Measurements from ENCODE around the gene C16orf54.
"Not testable (repeated sequence)": the region's sequence is repeated elsewhere in the genome, so short reads cannot be mapped to it uniquely, and the experiment has no call there.

The C16orf54 gene

DNA sequence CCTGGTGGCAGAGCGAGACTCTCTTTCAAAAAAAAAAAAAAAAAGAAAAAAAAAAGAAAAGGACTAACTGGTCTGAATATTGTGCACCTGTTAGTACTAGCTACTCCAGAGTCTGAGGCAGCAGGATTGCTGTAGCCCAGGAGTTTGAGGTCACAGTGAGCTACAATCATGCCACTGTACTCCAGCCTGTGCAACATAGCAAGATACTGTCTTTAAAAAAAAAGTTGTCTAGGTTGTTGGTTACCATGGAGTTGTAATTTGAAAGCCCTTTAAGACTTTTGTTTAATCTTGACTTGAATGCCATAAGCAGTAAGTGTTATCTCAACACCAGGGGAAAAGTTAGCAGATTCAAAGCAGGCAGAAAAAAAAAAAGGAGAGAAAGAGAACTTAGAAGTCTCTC, 10.9 kb upstream of the C16orf54 start:
- no peak overlapping the region for H2BK12ac ChIP-seq (ENCODE audit: low read length)
- H2BK120ac ChIP-seq (ENCODE audit: low read depth, low read length), result no peak overlapping the region
- H3K4me3 ChIP-seq (ENCODE audit: low read length in 2 of 2), result no peak overlapping the region
- H3K27ac ChIP-seq (replicated peaks; ENCODE audit: low read length), result no peak overlapping the region
- no peak overlapping the region for H2BK5ac ChIP-seq (ENCODE audit: low read length)
- WGBS, 2 donors (ENCODE audit: extremely low coverage in 2 of 2, insufficient read length in 2 of 2, insufficient replicate concordance in 1 of 2), result no CpG with 5 or more reads among the region's 1 CpG
- no peak overlapping the region for H2AFZ ChIP-seq (ENCODE audit: low read length)
- H4K8ac ChIP-seq (ENCODE audit: low read depth, low read length), result no peak overlapping the region
- no peaks in the 10 kb centered on the region for H3K9me3 ChIP-seq (replicated peaks in 1 of 2; ENCODE audit: control insufficient read depth in 2 of 2, insufficient read depth in 1 of 2, low read depth in 1 of 2, low read length in 2 of 2)
- no peak for DNase-seq (ENCODE audit: low spot score)
- no peak overlapping the region for H3K23ac ChIP-seq (ENCODE audit: low read depth, low read length, poor library complexity)
- no peak overlapping the region for H3K9ac ChIP-seq (ENCODE audit: low read depth, low read length, poor library complexity)
- H3K36me3 ChIP-seq (replicated peaks in 1 of 2; ENCODE audit: control insufficient read depth in 2 of 2, insufficient read depth in 2 of 2, low read length in 2 of 2), result no peaks in the 10 kb centered on the region
- H2BK15ac ChIP-seq (ENCODE audit: low read length), result no peak overlapping the region
- no peaks in the 10 kb centered on the region for H3K27me3 ChIP-seq (ENCODE audit: control insufficient read depth in 3 of 3, insufficient read depth in 3 of 3, low read depth in 1 of 3, low read length in 3 of 3)
- no peak overlapping the region for H3K18ac ChIP-seq (ENCODE audit: low read length)
- H3K79me1 ChIP-seq (ENCODE audit: low read depth, low read length), result no peaks in the 10 kb centered on the region
- H3K4me1 ChIP-seq (ENCODE audit: control insufficient read depth in 2 of 2, insufficient read depth in 1 of 2, low read depth in 1 of 2, low read length in 2 of 2), result no peaks in the 10 kb centered on the region
- no peak overlapping the region for H4K91ac ChIP-seq (ENCODE audit: low read depth, low read length, poor library complexity)
- H3K14ac ChIP-seq (ENCODE audit: low read length), result no peak overlapping the region
- no peak overlapping the region for H2AK5ac ChIP-seq (ENCODE audit: low read depth, low read length)
- H3K4ac ChIP-seq (ENCODE audit: low read length), result no peak overlapping the region
- no peak overlapping the region for H3K4me2 ChIP-seq (ENCODE audit: insufficient read depth, low read length, poor library complexity, severe bottlenecking)

DNA sequence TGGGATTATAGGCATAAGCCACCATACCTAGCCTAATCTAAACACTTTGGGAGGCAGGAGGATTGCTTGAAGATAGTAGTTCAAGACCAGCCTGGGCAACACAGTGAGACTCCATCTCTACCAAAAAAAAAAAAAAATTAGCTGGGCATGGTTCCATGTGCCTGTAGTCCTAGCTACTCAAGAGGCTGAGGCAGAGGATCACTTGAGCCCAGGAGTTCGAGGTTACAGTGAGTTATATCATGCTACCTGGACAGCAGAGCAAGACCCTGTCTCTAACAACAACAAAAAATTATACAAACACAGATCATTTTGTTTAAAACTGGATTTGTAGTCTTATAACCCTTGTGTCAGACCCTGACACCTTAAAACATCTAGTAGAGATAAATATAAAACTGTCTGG, 7.7 kb upstream of the C16orf54 start:
- no peak overlapping the region for H3K23ac ChIP-seq (ENCODE audit: low read depth, low read length, poor library complexity)
- no peak overlapping the region for H3K14ac ChIP-seq (ENCODE audit: low read length)
- H3K9ac ChIP-seq (ENCODE audit: low read depth, low read length, poor library complexity), result no peak overlapping the region
- H4K8ac ChIP-seq (ENCODE audit: low read depth, low read length), result no peak overlapping the region
- H3K9me3 ChIP-seq (replicated peaks in 1 of 2; ENCODE audit: control insufficient read depth in 2 of 2, insufficient read depth in 1 of 2, low read depth in 1 of 2, low read length in 2 of 2), result no peaks in the 10 kb centered on the region
- no peak overlapping the region for H2BK15ac ChIP-seq (ENCODE audit: low read length)
- H2AK5ac ChIP-seq (ENCODE audit: low read depth, low read length), result no peak overlapping the region
- whole genome bisulfite sequencing, 2 donors (ENCODE audit: extremely low coverage in 2 of 2, insufficient read length in 2 of 2, insufficient replicate concordance in 1 of 2), result no CpG with 5 or more reads among the region's 1 CpG
- no peak overlapping the region for H4K91ac ChIP-seq (ENCODE audit: low read depth, low read length, poor library complexity)
- no peak overlapping the region for H2BK120ac ChIP-seq (ENCODE audit: low read depth, low read length)
- H3K4ac ChIP-seq (ENCODE audit: low read length), result no peak overlapping the region
- H3K27ac ChIP-seq (replicated peaks; ENCODE audit: low read length), result no peak overlapping the region
- no peak overlapping the region for H3K4me3 ChIP-seq (ENCODE audit: low read length in 2 of 2)
- H3K18ac ChIP-seq (ENCODE audit: low read length), result no peak overlapping the region
- H3K4me2 ChIP-seq (ENCODE audit: insufficient read depth, low read length, poor library complexity, severe bottlenecking), result no peak overlapping the region
- no peak overlapping the region for H2BK5ac ChIP-seq (ENCODE audit: low read length)
- no peak overlapping the region for H2BK12ac ChIP-seq (ENCODE audit: low read length)
- DNase-seq (ENCODE audit: low spot score), result no peak
- no peaks in the 10 kb centered on the region for H3K79me1 ChIP-seq (ENCODE audit: low read depth, low read length)
- H2AFZ ChIP-seq (ENCODE audit: low read length), result no peak overlapping the region
- no peaks in the 10 kb centered on the region for H3K36me3 ChIP-seq (replicated peaks in 1 of 2; ENCODE audit: control insufficient read depth in 2 of 2, insufficient read depth in 2 of 2, low read length in 2 of 2)
- H3K4me1 ChIP-seq (ENCODE audit: control insufficient read depth in 2 of 2, insufficient read depth in 1 of 2, low read depth in 1 of 2, low read length in 2 of 2), result no peaks in the 10 kb centered on the region
- H3K27me3 ChIP-seq (ENCODE audit: control insufficient read depth in 3 of 3, insufficient read depth in 3 of 3, low read depth in 1 of 3, low read length in 3 of 3), result no peaks in the 10 kb centered on the region

DNA sequence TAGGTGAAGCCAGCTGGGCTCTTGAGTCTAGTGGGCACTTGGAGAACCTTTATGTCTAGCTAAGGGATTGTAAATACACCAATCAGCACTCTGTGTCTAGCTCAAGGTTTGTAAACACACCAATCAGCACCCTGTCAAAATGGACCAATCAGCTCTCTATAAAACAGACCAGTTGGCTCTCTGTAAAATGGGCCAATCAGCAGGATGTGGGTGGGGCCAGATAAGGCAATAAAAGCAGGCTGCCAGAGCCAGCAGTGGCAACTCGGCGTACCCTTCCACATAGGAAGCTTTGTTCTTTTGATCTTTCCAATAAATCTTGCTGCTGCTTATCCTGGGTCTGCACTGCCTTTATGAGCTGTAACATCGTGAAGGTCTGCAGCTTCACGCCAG, 3.0 kb upstream of the C16orf54 start:
- not testable (repeated sequence) for H3K9me3 ChIP-seq (replicated peaks in 1 of 2; ENCODE audit: control insufficient read depth in 2 of 2, insufficient read depth in 1 of 2, low read depth in 1 of 2, low read length in 2 of 2); H3K4me3 ChIP-seq (ENCODE audit: low read length in 2 of 2); H2BK12ac ChIP-seq (ENCODE audit: low read length); H3K23ac ChIP-seq (ENCODE audit: low read depth, low read length, poor library complexity); H3K4me2 ChIP-seq (ENCODE audit: insufficient read depth, low read length, poor library complexity, severe bottlenecking); H3K9ac ChIP-seq (ENCODE audit: low read depth, low read length, poor library complexity); H3K27me3 ChIP-seq (ENCODE audit: control insufficient read depth in 3 of 3, insufficient read depth in 3 of 3, low read depth in 1 of 3, low read length in 3 of 3); H3K14ac ChIP-seq (ENCODE audit: low read length); H4K91ac ChIP-seq (ENCODE audit: low read depth, low read length, poor library complexity); H3K18ac ChIP-seq (ENCODE audit: low read length); H2BK120ac ChIP-seq (ENCODE audit: low read depth, low read length); DNase-seq (ENCODE audit: low spot score); H3K36me3 ChIP-seq (replicated peaks in 1 of 2; ENCODE audit: control insufficient read depth in 2 of 2, insufficient read depth in 2 of 2, low read length in 2 of 2); H2AFZ ChIP-seq (ENCODE audit: low read length); H2BK15ac ChIP-seq (ENCODE audit: low read length); H3K4ac ChIP-seq (ENCODE audit: low read length); H2AK5ac ChIP-seq (ENCODE audit: low read depth, low read length); H2BK5ac ChIP-seq (ENCODE audit: low read length); H3K79me1 ChIP-seq (ENCODE audit: low read depth, low read length); H3K27ac ChIP-seq (replicated peaks; ENCODE audit: low read length); H3K4me1 ChIP-seq (ENCODE audit: control insufficient read depth in 2 of 2, insufficient read depth in 1 of 2, low read depth in 1 of 2, low read length in 2 of 2); H4K8ac ChIP-seq (ENCODE audit: low read depth, low read length)
- WGBS, 2 donors (ENCODE audit: extremely low coverage in 2 of 2, insufficient read length in 2 of 2, insufficient replicate concordance in 1 of 2), result no CpG with 5 or more reads among the region's 4 CpGs

DNA sequence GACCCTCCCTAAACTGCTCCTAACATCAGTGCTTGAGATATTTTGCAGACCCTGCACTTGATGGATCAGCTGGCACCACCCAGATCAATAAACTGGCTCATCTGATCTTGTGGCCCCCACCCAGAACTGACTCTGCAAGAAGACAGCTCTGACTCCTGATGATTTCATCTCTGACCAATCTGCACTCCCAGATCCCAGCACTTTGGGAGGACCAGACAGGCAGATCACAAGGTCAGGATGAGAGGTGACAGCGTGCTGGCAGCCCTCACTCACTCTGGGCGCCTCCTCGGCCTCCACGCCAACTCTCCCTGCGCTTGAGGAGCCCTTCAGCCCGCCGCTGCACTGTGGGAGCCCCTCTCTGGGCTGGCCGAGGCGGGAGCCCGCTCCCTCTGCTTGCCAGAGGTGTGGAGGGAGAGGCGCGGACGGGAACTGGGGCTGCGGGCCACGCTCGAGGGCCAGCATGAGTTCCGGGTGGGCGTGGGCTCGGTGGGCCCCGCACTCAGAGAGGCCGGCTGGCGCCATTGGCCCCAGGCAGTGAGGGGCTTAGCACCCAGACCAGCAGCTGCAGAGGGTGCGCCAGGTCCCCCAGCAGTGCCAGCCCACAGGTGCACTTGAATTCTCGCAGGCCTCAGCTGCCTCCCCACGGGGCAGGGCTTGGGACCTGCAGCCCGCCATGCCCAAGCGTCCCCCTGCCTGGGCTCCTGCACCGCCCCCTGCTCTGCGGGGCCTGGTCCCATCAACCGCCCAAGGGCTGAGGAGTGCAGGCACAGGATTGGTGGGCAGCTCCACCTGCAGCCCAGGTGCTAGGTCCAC, 2.4 kb upstream of the C16orf54 start:
- no peak overlapping the region for H3K4me3 ChIP-seq (ENCODE audit: low read length in 2 of 2)
- H4K8ac ChIP-seq (ENCODE audit: low read depth, low read length), result no peak overlapping the region
- H2BK12ac ChIP-seq (ENCODE audit: low read length), result no peak overlapping the region
- no peak overlapping the region for H2BK5ac ChIP-seq (ENCODE audit: low read length)
- no peak for DNase-seq (ENCODE audit: low spot score)
- H2AK5ac ChIP-seq (ENCODE audit: low read depth, low read length), result no peak overlapping the region
- H3K27me3 ChIP-seq (ENCODE audit: control insufficient read depth in 3 of 3, insufficient read depth in 3 of 3, low read depth in 1 of 3, low read length in 3 of 3), result no peaks in the 10 kb centered on the region
- no peak overlapping the region for H4K91ac ChIP-seq (ENCODE audit: low read depth, low read length, poor library complexity)
- WGBS, 2 donors (ENCODE audit: extremely low coverage in 2 of 2, insufficient read length in 2 of 2, insufficient replicate concordance in 1 of 2), result no CpG with 5 or more reads among the region's 30 CpGs
- peaks cover 0 to 5% of the 10 kb centered on the region in 2 donors for H3K9me3 ChIP-seq (replicated peaks in 1 of 2; ENCODE audit: control insufficient read depth in 2 of 2, insufficient read depth in 1 of 2, low read depth in 1 of 2, low read length in 2 of 2)
- H3K4ac ChIP-seq (ENCODE audit: low read length), result no peak overlapping the region
- no peak overlapping the region for H3K18ac ChIP-seq (ENCODE audit: low read length)
- H2AFZ ChIP-seq (ENCODE audit: low read length), result no peak overlapping the region
- H3K36me3 ChIP-seq (replicated peaks in 1 of 2; ENCODE audit: control insufficient read depth in 2 of 2, insufficient read depth in 2 of 2, low read length in 2 of 2), result no peaks in the 10 kb centered on the region
- no peak overlapping the region for H3K23ac ChIP-seq (ENCODE audit: low read depth, low read length, poor library complexity)
- no peak overlapping the region for H3K27ac ChIP-seq (replicated peaks; ENCODE audit: low read length)
- H3K4me2 ChIP-seq (ENCODE audit: insufficient read depth, low read length, poor library complexity, severe bottlenecking), result no peak overlapping the region
- H3K14ac ChIP-seq (ENCODE audit: low read length), result no peak overlapping the region
- H2BK120ac ChIP-seq (ENCODE audit: low read depth, low read length), result no peak overlapping the region
- peaks cover 5% of the 10 kb centered on the region for H3K79me1 ChIP-seq (ENCODE audit: low read depth, low read length)
- no peaks in the 10 kb centered on the region for H3K4me1 ChIP-seq (ENCODE audit: control insufficient read depth in 2 of 2, insufficient read depth in 1 of 2, low read depth in 1 of 2, low read length in 2 of 2)
- H3K9ac ChIP-seq (ENCODE audit: low read depth, low read length, poor library complexity), result no peak overlapping the region
- no peak overlapping the region for H2BK15ac ChIP-seq (ENCODE audit: low read length)
